BE2C (cell line): ENCODE results near the gene DDX49.
"Not testable (repeated sequence)": the region's sequence is repeated elsewhere in the genome, so short reads cannot be mapped to it uniquely, and the experiment has no call there.

Experiments
- DNase-seq: peaks from one replicate; pipeline ENCODE4 v3.0.0-alpha.2; 2020
- H3K27me3 ChIP-seq: fragments of 250-450 bp; sonication (Bioruptor Pico); 2 replicates; pipeline ENCODE4 v1.5.1; 2020; ENCODE audit warnings: mild to moderate bottlenecking
- H3K36me3 ChIP-seq: fragments of 250-450 bp; sonication (Bioruptor Pico); 2 replicates; pipeline ENCODE4 v1.5.1; 2020; ENCODE audit warnings: mild to moderate bottlenecking
- H3K4me1 ChIP-seq: fragments of 250-450 bp; sonication (Bioruptor Pico); 2 replicates; pipeline ENCODE4 v1.5.1; 2020
- H3K4me3 ChIP-seq: 2 replicates; pipeline ENCODE4 v1.5.1; 2011; ENCODE audit warnings: low read depth, low read length
- H3K9me3 ChIP-seq: fragments of 250-450 bp; sonication (Bioruptor Pico); 2 replicates; pipeline ENCODE4 v1.5.1; 2020
- CTCF ChIP-seq: IDR thresholded peaks from 2 replicates; pipeline ENCODE4 v1.5.1; 2012; ENCODE audit warnings: mild to moderate bottlenecking, low read depth, low read length

DDX49 gene

GRCh38 chr19:18951721-18952281 is 32.3 kb downstream of the DDX49 start:
- no peak for TF ChIP-seq CTCF
- no peaks in the 10 kb centered on the region for H3K27me3 ChIP-seq

GRCh38 chr19:18952364-18953003 is 33.0 kb downstream of the DDX49 start:
- H3K36me3 ChIP-seq, H3K4me3 ChIP-seq, H3K4me1 ChIP-seq, H3K9me3 ChIP-seq, H3K27me3 ChIP-seq, DNase-seq: not testable (repeated sequence)

More at GRCh38 chr19:18951721-18952281, 32.3 kb downstream of the DDX49 start:
- H3K4me1 ChIP-seq, result no peaks in the 10 kb centered on the region
- no peaks in the 10 kb centered on the region for H3K9me3 ChIP-seq
- H3K4me3 ChIP-seq, result no peak overlapping the region
- no peaks in the 10 kb centered on the region for H3K36me3 ChIP-seq
- no peak for DNase-seq

- Histone ChIP-seq H3K36me3 (no peaks in the 10 kb centered on the region), H3K4me3 (no peak overlapping the region), H3K4me1 (no peaks in the 10 kb centered on the region), H3K27me3 (no peaks in the 10 kb centered on the region), H3K9me3 (no peaks in the 10 kb centered on the region)
- DNase-seq, result no peak
- TF ChIP-seq CTCF, result no peak
These were observed 34.6 kb downstream of the DDX49 start for GRCh38 chr19:18954094-18954493.

GRCh38 chr19:18955042-18955441 is 35.5 kb downstream of the DDX49 start:
- no peaks in the 10 kb centered on the region for H3K27me3 ChIP-seq
- no peaks in the 10 kb centered on the region for H3K9me3 ChIP-seq
- TF ChIP-seq CTCF, result no peak
- H3K4me3 ChIP-seq, result no peak overlapping the region
- DNase-seq, result no peak
- H3K36me3 ChIP-seq, result no peaks in the 10 kb centered on the region
- H3K4me1 ChIP-seq, result no peaks in the 10 kb centered on the region

- DNase-seq, result no peak
- no peak for TF ChIP-seq CTCF
These were observed 40.9 kb downstream of the DDX49 start for GRCh38 chr19:18960370-18960769.

GRCh38 chr19:18961767-18962620 is 42.5 kb downstream of the DDX49 start:
- TF ChIP-seq CTCF, result no peak
- H3K4me3 ChIP-seq, result no peak overlapping the region
- no peaks in the 10 kb centered on the region for H3K27me3 ChIP-seq
- no peaks in the 10 kb centered on the region for H3K9me3 ChIP-seq
- DNase-seq, result no peak
- H3K4me1 ChIP-seq, result no peaks in the 10 kb centered on the region
- H3K36me3 ChIP-seq, result no peaks in the 10 kb centered on the region

More at GRCh38 chr19:18960370-18960769, 40.9 kb downstream of the DDX49 start:
- H3K4me3 ChIP-seq, result no peak overlapping the region
- no peaks in the 10 kb centered on the region for H3K36me3 ChIP-seq
- H3K27me3 ChIP-seq, result no peaks in the 10 kb centered on the region
- H3K4me1 ChIP-seq, result no peaks in the 10 kb centered on the region
- no peaks in the 10 kb centered on the region for H3K9me3 ChIP-seq
